Gastroesophageal sphincter (tissue), 4 donors: ENCODE results near the gene SERPINB5. TPM values are rescaled to one million over a fixed set of nuclear protein-coding genes. Genes with fewer than 3 reads are reported as not detected.

Source experiments
- ATAC-seq: fragments of 150-250 bp; one replicate; pipeline ENCODE4 v1.9.1; 2016; ENCODE audit warnings: mild to moderate bottlenecking, moderate library complexity
- H3K27ac ChIP-seq, 4 donors: fragments of 200-600 bp; sonication (generic) in 3 of 4; 1 replicate in 3 of 4; 2 replicates in 1 of 4; pipeline ENCODE4 v1.5.1; 2016 to 2019
- H3K27me3 ChIP-seq: fragments of 200-600 bp; sonication (generic); one replicate; pipeline ENCODE4 v1.5.1; 2019
- H3K36me3 ChIP-seq, 2 donors: fragments of 200-600 bp; sonication (generic); one replicate each; pipeline ENCODE4 v1.5.1; 2019; ENCODE audit warnings: control low read depth in 1 of 2
- H3K4me1 ChIP-seq, 3 donors: fragments of 200-600 bp; sonication (generic); 1 replicate in 2 of 3; 2 replicates in 1 of 3; pipeline ENCODE4 v1.5.1; 2016 to 2019; ENCODE audit warnings: control low read depth in 2 of 3
- H3K4me3 ChIP-seq, 2 donors: fragments of 200-600 bp; sonication (generic); one replicate each; pipeline ENCODE4 v1.5.1; 2019; ENCODE audit warnings: mild to moderate bottlenecking in 1 of 2, moderate library complexity in 1 of 2
- H3K9me3 ChIP-seq, 3 donors: fragments of 200-600 bp; sonication (generic); one replicate each; pipeline ENCODE4 v1.5.1; 2017 to 2019; ENCODE audit warnings: control low read depth in 2 of 3
- CTCF ChIP-seq, 4 experiments: fragments of 200-600 bp in 2 of 4; fragments of 450-650 bp in 2 of 4; sonication (generic) in 1 of 4; IDR thresholded peaks; one replicate each; pipeline ENCODE4 v1.5.1; 2017 to 2019; ENCODE audit warnings: antibody characterized with exemption in 4 of 4, mild to moderate bottlenecking in 2 of 4, moderate library complexity in 2 of 4
- EP300 ChIP-seq: sonication (generic); formaldehyde crosslinking; IDR thresholded peaks from one replicate; pipeline ENCODE4 v1.6.1; 2017; ENCODE audit warnings: antibody characterized with exemption, mild to moderate bottlenecking
- POLR2A ChIP-seq, 2 donors: fragments of 450-650 bp; IDR thresholded peaks; one replicate each; pipeline ENCODE4 v1.6.1; 2017; ENCODE audit warnings: antibody characterized with exemption in 2 of 2, mild to moderate bottlenecking in 2 of 2, moderate library complexity in 1 of 2
- POLR2AphosphoS5 ChIP-seq: sonication (generic); formaldehyde crosslinking; IDR thresholded peaks from one replicate; pipeline ENCODE4 v1.6.1; 2017; ENCODE audit warnings: antibody characterized with exemption
- WGBS, 2 donors: methylation state at CpG; one replicate each; pipeline ENCODE4 v1.1.5; 2018; ENCODE audit warnings: low coverage in 1 of 2; 5-methylcytosine and 5-hydroxymethylcytosine counted together
- total RNA-seq, 4 donors: library from RNA; depleted of rRNA; stranded (reverse); fragments of >200 nt; gene quantifications; one replicate each; pipeline ENCODE4 v1.1.0, GENCODE V29; 2016

SERPINB5 gene, protein sequence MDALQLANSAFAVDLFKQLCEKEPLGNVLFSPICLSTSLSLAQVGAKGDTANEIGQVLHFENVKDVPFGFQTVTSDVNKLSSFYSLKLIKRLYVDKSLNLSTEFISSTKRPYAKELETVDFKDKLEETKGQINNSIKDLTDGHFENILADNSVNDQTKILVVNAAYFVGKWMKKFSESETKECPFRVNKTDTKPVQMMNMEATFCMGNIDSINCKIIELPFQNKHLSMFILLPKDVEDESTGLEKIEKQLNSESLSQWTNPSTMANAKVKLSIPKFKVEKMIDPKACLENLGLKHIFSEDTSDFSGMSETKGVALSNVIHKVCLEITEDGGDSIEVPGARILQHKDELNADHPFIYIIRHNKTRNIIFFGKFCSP
- total RNA-seq = 10 to 100 TPM in 1 of 4 donors, 1 to 10 TPM in 1, under 1 TPM in 1, not detected in 1; 0.13 to 11.5 (median 1.1) TPM

- 70 to 96% methylated on average over 5 to 12 of the region's 21 CpGs for WGBS, 2 donors
- Histone ChIP-seq H3K4me3 (no peak within 1 kb of the TSS), H3K4me1 (no peaks in the 10 kb centered on the region)
These were observed at the start of gene SERPINB5 for GRCh38 chr18:63476668-63477067. TSS of gene SERPINB5 (plus strand) at chr18:63476958. CDS start at chr18:63484429, 7,471 bp downstream.

DNA sequence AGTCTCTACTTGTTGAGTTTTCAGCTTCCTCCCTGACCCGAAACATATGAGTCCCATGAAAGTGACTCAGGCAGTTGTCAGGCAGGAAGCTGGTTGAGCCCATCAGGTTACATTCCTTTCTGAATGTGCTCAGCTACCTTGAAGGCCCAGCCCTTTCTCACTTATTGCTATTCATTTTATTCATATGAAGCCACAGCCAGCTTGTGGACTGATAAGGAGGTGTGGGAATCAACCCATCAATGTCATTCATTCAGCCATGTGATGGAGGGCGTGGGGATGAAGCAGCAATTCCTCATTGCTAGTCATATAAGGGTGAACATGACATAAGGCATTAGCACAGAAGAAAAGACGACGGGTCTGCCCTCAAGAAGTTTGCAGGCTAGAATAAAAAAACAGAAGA is 49.2 kb upstream of the SERPINB5 start:
- H3K4me3 ChIP-seq = no peak overlapping the region
- no peaks in the 10 kb centered on the region for H3K36me3 ChIP-seq
- TF ChIP-seq POLR2AphosphoS5 (no peak), POLR2A (IDR thresholded peaks at IDR 0.05) (no peak), EP300 (no peak), CTCF (IDR thresholded peaks at IDR 0.05) (no peak)
- H3K27me3 ChIP-seq = peaks cover 13% of the 10 kb centered on the region
- no peak for ATAC-seq
- H3K4me1 ChIP-seq = peaks cover 0 to 8% (median 0%) of the 10 kb centered on the region in 3 donors
- no peak overlapping the region for H3K27ac ChIP-seq
- WGBS, 2 donors = 67% methylated on average over 3 of the region's 4 CpGs; no CpG with 5 or more reads in 1 of the 2 donors
- H3K9me3 ChIP-seq = no peaks in the 10 kb centered on the region

More at GRCh38 chr18:63476668-63477067, at the start of gene SERPINB5:
- Histone ChIP-seq H3K9me3 (no peaks in the 10 kb centered on the region), H3K36me3 (no peaks in the 10 kb centered on the region), H3K27me3 (no peaks in the 10 kb centered on the region), H3K27ac (no peak within 1 kb of the TSS)
- TF ChIP-seq POLR2A (IDR thresholded peaks at IDR 0.05) (no peak), CTCF (IDR thresholded peaks at IDR 0.05) (no peak), POLR2AphosphoS5 (no peak), EP300 (no peak)
- ATAC-seq = no peak

GRCh38 chr18:63430526-63430925 is 46.2 kb upstream of the SERPINB5 start:
- no peak for ATAC-seq
- Histone ChIP-seq H3K27me3 (peaks cover 13% of the 10 kb centered on the region), H3K4me1 (peaks cover 0 to 6% (median 0%) of the 10 kb centered on the region in 3 donors), H3K27ac (no peak overlapping the region), H3K4me3 (no peak overlapping the region), H3K9me3 (no peaks in the 10 kb centered on the region), H3K36me3 (no peaks in the 10 kb centered on the region)
- TF ChIP-seq EP300 (no peak), POLR2A (IDR thresholded peaks at IDR 0.05) (no peak), POLR2AphosphoS5 (no peak), CTCF (IDR thresholded peaks at IDR 0.05) (no peak)
- WGBS, 2 donors = 67% methylated on average over 1 of the region's 2 CpGs; no CpG with 5 or more reads in 1 of the 2 donors

DNA sequence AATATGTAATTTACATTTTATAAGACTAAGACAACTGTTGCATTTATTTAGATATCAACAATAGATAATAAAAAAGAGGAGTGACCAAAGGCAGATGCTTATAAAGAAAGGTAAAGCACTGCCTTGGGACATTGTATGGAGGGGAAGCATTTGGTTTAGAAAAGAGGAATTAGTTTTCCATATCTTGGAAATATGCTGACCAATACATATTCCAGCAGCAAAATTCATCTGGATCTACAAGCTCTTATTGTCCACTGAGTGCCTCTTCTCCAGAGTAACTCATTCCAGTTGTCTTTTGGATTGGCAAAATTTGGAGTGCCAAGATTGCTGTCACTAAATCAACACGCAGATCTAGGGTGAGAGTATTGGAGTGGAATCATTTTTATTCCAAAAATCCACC is 45.6 kb upstream of the SERPINB5 start:
- TF ChIP-seq POLR2AphosphoS5 (no peak), CTCF (IDR thresholded peaks at IDR 0.05) (no peak), EP300 (no peak), POLR2A (IDR thresholded peaks at IDR 0.05) (no peak)
- WGBS, 2 donors = 64 to 67% methylated on average over 1 of the region's 1 CpG
- no peak for ATAC-seq
- Histone ChIP-seq H3K27ac (no peak overlapping the region), H3K27me3 (peaks cover 13% of the 10 kb centered on the region), H3K9me3 (no peaks in the 10 kb centered on the region), H3K36me3 (no peaks in the 10 kb centered on the region), H3K4me3 (no peak overlapping the region), H3K4me1 (peaks cover 0 to 6% (median 0%) of the 10 kb centered on the region in 3 donors)
